DND-41 (cell line): ENCODE measurements around the gene COL9A3.

ENCODE experiments used
- ATAC-seq: fragments of 200-7000 bp; cut with Tn5 transposase; 3 replicates; pipeline ENCODE4 v1.9.1; 2021; ENCODE audit warnings: low read depth; ENCODE audit not compliant: insufficient read depth
- DNase-seq: peaks from one replicate; pipeline ENCODE4 v3.0.0-alpha.2; 2020
- H2AFZ ChIP-seq: 2 replicates; pipeline ENCODE4 v1.6.0; 2012; ENCODE audit warnings: low read depth, low read length
- H3K27ac ChIP-seq: 2 replicates; pipeline ENCODE4 v1.5.1; 2012; ENCODE audit warnings: low read length, inconsistent platforms
- H3K27me3 ChIP-seq: fragments of 200-600 bp; sonication (generic); 2 replicates; pipeline ENCODE4 v1.6.0; 2012; ENCODE audit warnings: low read length, mild to moderate bottlenecking, inconsistent platforms; ENCODE audit not compliant: insufficient read depth, poor library complexity
- H3K36me3 ChIP-seq: 2 replicates; pipeline ENCODE4 v1.5.1; 2012; ENCODE audit warnings: low read length, inconsistent platforms; ENCODE audit not compliant: insufficient read depth
- H3K4me1 ChIP-seq: 2 replicates; pipeline ENCODE4 v1.5.1; 2012; ENCODE audit warnings: mild to moderate bottlenecking, low read length; ENCODE audit not compliant: insufficient read depth
- H3K4me2 ChIP-seq: 2 replicates; pipeline ENCODE4 v1.6.0; 2012; ENCODE audit warnings: mild to moderate bottlenecking, moderate library complexity, low read length, inconsistent platforms; ENCODE audit not compliant: insufficient read depth
- H3K4me3 ChIP-seq, 2 experiments: fragments of 200-600 bp in 1 of 2; shearing (Covaris generic) in 1 of 2; 2 replicates each; pipeline ENCODE4 v1.5.1; 2012 to 2016; ENCODE audit warnings: inconsistent platforms in 2 of 2, low read length in 2 of 2, mild to moderate bottlenecking in 2 of 2, low read depth in 1 of 2, moderate library complexity in 1 of 2
- H3K79me2 ChIP-seq: 2 replicates; pipeline ENCODE4 v1.6.0; 2012; ENCODE audit warnings: low read length, inconsistent platforms; ENCODE audit not compliant: insufficient read depth
- H3K9ac ChIP-seq: 2 replicates; pipeline ENCODE4 v1.6.0; 2012; ENCODE audit warnings: low read depth, mild to moderate bottlenecking, inconsistent platforms, low read length, moderate library complexity
- H3K9me3 ChIP-seq: 2 replicates; pipeline ENCODE4 v1.5.1; 2012; ENCODE audit warnings: low read length, moderate library complexity, mild to moderate bottlenecking, inconsistent platforms; ENCODE audit not compliant: insufficient read depth, severe bottlenecking
- H4K20me1 ChIP-seq: 2 replicates; pipeline ENCODE4 v1.6.0; 2012; ENCODE audit warnings: low read length; ENCODE audit not compliant: insufficient read depth
- EZH2 ChIP-seq: IDR thresholded peaks from 3 replicates; pipeline ENCODE4 v1.6.1; 2012; ENCODE audit warnings: borderline replicate concordance, low read depth, mild to moderate bottlenecking, moderate library complexity, low read length, inconsistent platforms; ENCODE audit not compliant: severe bottlenecking
- TF ChIP-seq, protein P1 (sequence below): IDR thresholded peaks from 2 replicates; pipeline ENCODE4 v1.5.1; 2012; ENCODE audit warnings: borderline replicate concordance, low read length, moderate library complexity, mild to moderate bottlenecking; ENCODE audit not compliant: poor library complexity, severe bottlenecking; ENCODE audit errors: extremely low read depth

COL9A3 gene

DNA sequence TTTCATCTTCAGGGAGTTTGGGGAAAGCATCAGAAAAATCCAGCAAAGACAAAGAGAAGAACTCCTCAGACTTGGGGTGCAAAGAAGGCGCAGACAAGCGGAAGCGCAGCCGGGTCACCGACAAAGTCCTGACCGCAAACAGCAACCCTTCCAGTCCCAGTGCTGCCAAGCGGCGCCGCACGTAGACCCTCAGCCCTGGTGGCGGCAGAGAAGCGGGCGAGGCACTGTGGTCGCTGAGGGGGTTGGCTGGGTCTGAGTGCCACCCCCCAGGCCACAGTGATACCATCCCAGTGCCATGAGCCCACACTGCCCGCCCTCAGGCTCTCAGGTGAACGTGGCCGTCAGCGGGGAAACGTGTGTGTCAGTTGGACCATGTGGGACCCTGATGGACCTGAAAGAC, 17.4 kb upstream of the COL9A3 start:
- H3K4me3 ChIP-seq: no peak overlapping the region
- no peak overlapping the region for H3K4me2 ChIP-seq
- peaks cover 40% of the 10 kb centered on the region for H3K4me1 ChIP-seq
- no peak overlapping the region for H3K27ac ChIP-seq
- DNase-seq (no peak), ATAC-seq (no peak)
- H4K20me1 ChIP-seq: peaks cover 30% of the 10 kb centered on the region
- no peak overlapping the region for H3K9ac ChIP-seq
- TF ChIP-seq, protein P1, sequence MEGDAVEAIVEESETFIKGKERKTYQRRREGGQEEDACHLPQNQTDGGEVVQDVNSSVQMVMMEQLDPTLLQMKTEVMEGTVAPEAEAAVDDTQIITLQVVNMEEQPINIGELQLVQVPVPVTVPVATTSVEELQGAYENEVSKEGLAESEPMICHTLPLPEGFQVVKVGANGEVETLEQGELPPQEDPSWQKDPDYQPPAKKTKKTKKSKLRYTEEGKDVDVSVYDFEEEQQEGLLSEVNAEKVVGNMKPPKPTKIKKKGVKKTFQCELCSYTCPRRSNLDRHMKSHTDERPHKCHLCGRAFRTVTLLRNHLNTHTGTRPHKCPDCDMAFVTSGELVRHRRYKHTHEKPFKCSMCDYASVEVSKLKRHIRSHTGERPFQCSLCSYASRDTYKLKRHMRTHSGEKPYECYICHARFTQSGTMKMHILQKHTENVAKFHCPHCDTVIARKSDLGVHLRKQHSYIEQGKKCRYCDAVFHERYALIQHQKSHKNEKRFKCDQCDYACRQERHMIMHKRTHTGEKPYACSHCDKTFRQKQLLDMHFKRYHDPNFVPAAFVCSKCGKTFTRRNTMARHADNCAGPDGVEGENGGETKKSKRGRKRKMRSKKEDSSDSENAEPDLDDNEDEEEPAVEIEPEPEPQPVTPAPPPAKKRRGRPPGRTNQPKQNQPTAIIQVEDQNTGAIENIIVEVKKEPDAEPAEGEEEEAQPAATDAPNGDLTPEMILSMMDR: no peak
- TF ChIP-seq EZH2: no peak
- H3K27me3 ChIP-seq: no peaks in the 10 kb centered on the region
- H3K79me2 ChIP-seq: peaks cover 26% of the 10 kb centered on the region
- peaks cover 47% of the 10 kb centered on the region for H3K36me3 ChIP-seq
- H3K9me3 ChIP-seq: no peaks in the 10 kb centered on the region
- H2AFZ ChIP-seq: no peak overlapping the region

DNA sequence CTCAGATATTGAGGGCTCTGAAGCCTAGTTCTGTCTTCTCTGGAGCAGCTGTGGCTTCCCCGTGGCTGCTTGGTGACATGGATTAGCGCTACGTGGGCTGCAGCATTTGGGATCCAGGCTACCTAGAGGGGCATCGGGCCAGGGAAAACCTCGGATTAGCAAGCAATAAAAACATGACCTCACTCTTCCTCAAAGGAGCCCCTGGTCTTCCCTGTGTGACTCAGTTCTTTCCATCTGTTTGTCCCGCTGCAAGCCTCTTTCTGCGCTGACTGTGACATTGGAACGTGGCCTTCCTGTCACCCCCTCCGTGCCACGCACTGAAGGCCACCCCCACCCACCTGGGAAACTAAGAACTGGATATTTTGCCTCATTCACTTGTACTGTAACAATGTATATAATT, 17.0 kb upstream of the COL9A3 start:
- Histone ChIP-seq H3K9ac (no peak overlapping the region), H2AFZ (no peak overlapping the region), H3K4me2 (no peak overlapping the region), H3K27ac (no peak overlapping the region), H3K27me3 (no peaks in the 10 kb centered on the region), H4K20me1 (peaks cover 30% of the 10 kb centered on the region), H3K4me3 (no peak overlapping the region), H3K79me2 (peaks cover 28% of the 10 kb centered on the region), H3K4me1 (peaks cover 36% of the 10 kb centered on the region), H3K9me3 (no peaks in the 10 kb centered on the region), H3K36me3 (peaks cover 47% of the 10 kb centered on the region)
- TF ChIP-seq, protein P1: no peak
- ATAC-seq (no peak), DNase-seq (no peak)

DNA sequence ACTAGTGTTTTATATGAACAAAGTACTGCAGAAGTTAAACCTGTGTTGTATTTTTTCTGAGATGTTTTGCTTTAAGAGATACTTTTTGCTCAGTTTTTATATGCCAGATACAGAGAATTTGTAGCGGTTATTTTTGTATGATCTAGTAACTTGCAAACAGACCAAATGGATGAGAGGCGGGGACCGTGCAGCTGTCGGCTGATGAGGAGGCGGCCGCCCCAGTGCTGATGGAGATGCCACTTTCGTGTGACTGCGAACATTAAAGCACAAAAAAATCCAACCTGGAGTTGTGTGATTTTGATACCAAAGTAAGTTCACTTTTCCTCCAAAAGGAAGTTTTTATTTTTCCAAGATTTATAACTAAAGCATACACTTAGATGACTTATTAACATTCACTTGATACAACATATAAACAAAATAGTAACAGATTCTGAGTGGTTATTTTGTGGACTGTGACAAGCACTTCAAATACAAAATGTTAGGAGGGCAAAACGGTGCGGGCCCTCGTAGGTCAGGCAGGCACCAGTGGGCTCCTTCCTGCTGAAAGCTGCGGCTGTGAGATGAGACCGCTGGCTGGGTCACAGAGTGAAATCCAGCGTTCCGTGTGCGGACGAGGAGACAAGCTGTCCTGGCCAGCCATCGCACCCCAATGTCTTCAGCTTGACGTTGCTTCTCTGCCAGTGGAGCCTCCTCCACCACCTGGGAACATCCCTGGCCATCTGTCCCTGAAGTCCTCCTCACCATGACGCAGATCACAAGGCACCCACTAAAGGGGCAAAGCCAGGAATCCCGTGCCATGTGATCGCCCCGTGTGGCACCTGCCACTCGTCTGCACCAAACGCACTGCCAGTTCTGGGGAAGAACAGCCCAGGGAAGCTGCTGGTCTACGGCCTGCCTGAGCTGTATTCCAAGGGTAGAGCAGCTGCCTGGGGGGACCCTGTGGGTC, 16.3 kb upstream of the COL9A3 start:
- Histone ChIP-seq H4K20me1 (peaks cover 33% of the 10 kb centered on the region), H3K36me3 (peaks cover 49% of the 10 kb centered on the region), H3K79me2 (peaks cover 32% of the 10 kb centered on the region), H2AFZ (no peak overlapping the region), H3K9ac (no peak overlapping the region), H3K27ac (no peak overlapping the region), H3K4me2 (no peak overlapping the region), H3K27me3 (no peaks in the 10 kb centered on the region), H3K4me1 (peaks cover 31% of the 10 kb centered on the region), H3K9me3 (no peaks in the 10 kb centered on the region), H3K4me3 (no peak overlapping the region)
- DNase-seq: no peak
- TF ChIP-seq EZH2: no peak
- TF ChIP-seq, protein P1: no peak
- ATAC-seq: no peak
